ENCODE measurements around the gene LACRT. TPM values are rescaled to one million over a fixed set of nuclear protein-coding genes. Genes with fewer than 3 reads are reported as not detected.

LACRT gene
- polyA plus RNA-seq, 1 of the 3 experiments (the other 2 are of a cell fraction), result not detected

- Histone ChIP-seq H2AFZ (ENCODE audit: low read depth) (no peak overlapping the region), H4K20me1 (ENCODE audit: insufficient read depth) (no peaks in the 10 kb centered on the region), H3K9me2 (no peaks in the 10 kb centered on the region), H3K9me3 (no peaks in the 10 kb centered on the region), H3K4me2 (no peak overlapping the region), H3K27ac (ENCODE audit: low read depth in 2 of 2, low read length in 1 of 2) (no peak overlapping the region), H3K79me2 (ENCODE audit: insufficient read depth) (no peaks in the 10 kb centered on the region), H3K4me1 (ENCODE audit: control insufficient read depth in 1 of 2, insufficient read depth in 2 of 2, low read depth in 1 of 2, low read length in 1 of 2) (peaks cover 0 to 10% of the 10 kb centered on the region in 2 experiments; a peak in 1 of 4 replicates), H3K9ac (no peak overlapping the region), H3K27me3 (ENCODE audit: insufficient read depth) (peaks cover 10% of the 10 kb centered on the region; the same call in 1 of the 2 replicates), H3F3A (replicated peaks; ENCODE audit: insufficient read depth) (no peaks in the 10 kb centered on the region), H3K36me3 (replicated peaks in 1 of 2; ENCODE audit: control insufficient read depth in 1 of 2, insufficient read depth in 2 of 2, low read length in 1 of 2) (no peaks in the 10 kb centered on the region), H3K4me3 (ENCODE audit: low read depth in 2 of 2, low read length in 1 of 2) (no peak overlapping the region)
- TF ChIP-seq ZBTB33 (IDR thresholded peaks at IDR 0.05; ENCODE audit: borderline replicate concordance, low read depth) (no peak), CTCF (IDR thresholded peaks at IDR 0.05) (peak; percentile 47; the same call in 1 of the 2 replicates), EZH2phosphoT487 (IDR thresholded peaks at IDR 0.05; ENCODE audit: borderline replicate concordance, low read depth) (no peak), CHD2 (IDR thresholded peaks at IDR 0.05; ENCODE audit: low read length, partially characterized antibody) (no peak), RXRA (IDR thresholded peaks at IDR 0.05; ENCODE audit: borderline replicate concordance, low read depth) (no peak), ELF1 (IDR thresholded peaks at IDR 0.05) (no peak)
- POLR2A ChIA-PET, result no interaction called here
- no peak for DNase-seq
- CTCF ChIA-PET, result interaction anchor here (0.7 to 1.2 kb wide), 6 partner anchors 10 to 223 kb away, joined by 3 read pairs; no protein-coding TSS in a partner anchor
These were observed 12.1 kb downstream of the LACRT start for GRCh38 chr12:54622463-54623183.

- Histone ChIP-seq H3K4me1 (ENCODE audit: control insufficient read depth in 1 of 2, insufficient read depth in 2 of 2, low read depth in 1 of 2, low read length in 1 of 2) (no peaks in the 10 kb centered on the region), H3K27ac (ENCODE audit: low read depth in 2 of 2, low read length in 1 of 2) (no peak overlapping the region), H3K4me3 (ENCODE audit: low read depth in 2 of 2, low read length in 1 of 2) (no peak overlapping the region), H3K79me2 (ENCODE audit: insufficient read depth) (no peaks in the 10 kb centered on the region), H3K9me3 (no peaks in the 10 kb centered on the region), H3K9me2 (no peaks in the 10 kb centered on the region), H3K36me3 (replicated peaks in 1 of 2; ENCODE audit: control insufficient read depth in 1 of 2, insufficient read depth in 2 of 2, low read length in 1 of 2) (no peaks in the 10 kb centered on the region), H2AFZ (ENCODE audit: low read depth) (no peak overlapping the region), H3K9ac (no peak overlapping the region), H3K27me3 (ENCODE audit: insufficient read depth) (peaks cover 11% of the 10 kb centered on the region; the same call in 1 of the 2 replicates), H3K4me2 (no peak overlapping the region), H3F3A (replicated peaks; ENCODE audit: insufficient read depth) (no peaks in the 10 kb centered on the region), H4K20me1 (ENCODE audit: insufficient read depth) (no peaks in the 10 kb centered on the region)
- DNase-seq, result no peak
- ChIA-PET POLR2A (no interaction called here), CTCF (no interaction called here)
- WGBS (ENCODE audit: low lambda C conversion rate), result 2% methylated on average over 6 of the region's 6 CpGs
- no peak for TF ChIP-seq FOXJ3 (CRISPR knock-in tag; IDR thresholded peaks at IDR 0.05)
- no peak for TF ChIP-seq GABPA (IDR thresholded peaks at IDR 0.05; ENCODE audit: low read depth)
- TF ChIP-seq FOXM1 (IDR thresholded peaks at IDR 0.05; ENCODE audit: low read depth), result no peak
- no peak for TF ChIP-seq MEF2A (IDR thresholded peaks at IDR 0.05; ENCODE audit: borderline replicate concordance, low read depth)
- TF ChIP-seq TCF12 (IDR thresholded peaks at IDR 0.05), result no peak
- no peak for TF ChIP-seq JUND (IDR thresholded peaks at IDR 0.05)
- TF ChIP-seq EP300 (IDR thresholded peaks at IDR 0.05; ENCODE audit: borderline replicate concordance in 1 of 2, low read depth in 1 of 2, low read length in 1 of 2), result no peak
- no peak for TF ChIP-seq EZH2phosphoT487 (IDR thresholded peaks at IDR 0.05; ENCODE audit: borderline replicate concordance, low read depth)
- TF ChIP-seq SMC3 (IDR thresholded peaks at IDR 0.05; ENCODE audit: low read depth, low read length), result no peak
- TF ChIP-seq RXRA (IDR thresholded peaks at IDR 0.05; ENCODE audit: borderline replicate concordance, low read depth), result no peak
- no peak for TF ChIP-seq RCOR1 (IDR thresholded peaks at IDR 0.05; ENCODE audit: low read length)
- TF ChIP-seq CTCF (IDR thresholded peaks at IDR 0.05), result no peak
- no peak for TF ChIP-seq NRF1 (IDR thresholded peaks at IDR 0.05; ENCODE audit: low read depth, low read length)
- TF ChIP-seq FOSL2 (IDR thresholded peaks at IDR 0.05; ENCODE audit: borderline replicate concordance, low read depth), result no peak
- TF ChIP-seq ELF1 (IDR thresholded peaks at IDR 0.05), result no peak
- TF ChIP-seq IRF3 (IDR thresholded peaks at IDR 0.05; ENCODE audit: low read depth, low read length), result no peak
These were observed 17.6 kb downstream of the LACRT start for GRCh38 chr12:54616933-54617680.

Measured in SK-N-SH (cell line).